Caco-2 (cell line): ENCODE results near the gene NUDT16L1. TPM values are rescaled to one million over a fixed set of nuclear protein-coding genes. Genes with fewer than 3 reads are reported as not detected.

Experiments
- BruUV-seq: library from RNA; stranded (reverse); fragments of 400-500 nt; replicated peaks from 2 replicates; lab custom pipeline; 2021; lab: Mats Ljungman, UMichigan
- CTCF ChIA-PET: fragments of 300-600 bp; sonication (Branson Sonifier 250); formaldehyde crosslinking; loops from one replicate; lab custom pipeline; 2022; ENCODE audit warnings: antibody characterized with exemption; lab: Charles Lee
- POLR2A ChIA-PET: fragments of 300-600 bp; sonication (Branson Sonifier 250); formaldehyde crosslinking; loops from one replicate; lab custom pipeline; 2022; ENCODE audit warnings: antibody characterized with exemption; lab: Charles Lee
- DNase-seq, 2 experiments: peaks; one replicate each; pipeline versions ENCODE4 v3.0.0 to v3.0.0-alpha.2; 2020 to 2022
- H3K27me3 ChIP-seq: replicated peaks from 2 replicates; pipeline ENCODE4 v1.6.0; 2011; ENCODE audit warnings: low read length; ENCODE audit not compliant: control insufficient read depth, insufficient read depth
- H3K36me3 ChIP-seq: 2 replicates; pipeline ENCODE4 v1.5.1; 2011; ENCODE audit warnings: low read length; ENCODE audit not compliant: control insufficient read depth, insufficient read depth
- H3K4me1 ChIP-seq: fragments of 250-450 bp; sonication (Bioruptor Pico); 2 replicates; pipeline ENCODE4 v1.5.1; 2020; ENCODE audit warnings: mild to moderate bottlenecking
- H3K4me3 ChIP-seq: 2 replicates; pipeline ENCODE4 v1.5.1; 2011; ENCODE audit warnings: low read depth, mild to moderate bottlenecking, control low read depth, low read length
- H3K9me3 ChIP-seq: fragments of 250-450 bp; sonication (Bioruptor Pico); 2 replicates; pipeline ENCODE4 v1.5.1; 2020; ENCODE audit warnings: mild to moderate bottlenecking, moderate library complexity
- H3K27ac Mint-ChIP-seq: one replicate; pipeline ENCODE4 v1.8.0; 2022; ENCODE audit warnings: mixed read lengths; ENCODE audit not compliant: unreplicated experiment
- H3K27me3 Mint-ChIP-seq: one replicate; pipeline ENCODE4 v1.8.0; 2022; ENCODE audit warnings: mixed read lengths; ENCODE audit not compliant: insufficient read depth, unreplicated experiment
- H3K36me3 Mint-ChIP-seq: one replicate; pipeline ENCODE4 v1.8.0; 2022; ENCODE audit warnings: mild to moderate bottlenecking, mixed read lengths; ENCODE audit not compliant: insufficient read depth, unreplicated experiment
- H3K4me1 Mint-ChIP-seq: one replicate; pipeline ENCODE4 v1.8.0; 2022; ENCODE audit warnings: low read depth, mixed read lengths; ENCODE audit not compliant: unreplicated experiment
- H3K4me3 Mint-ChIP-seq: one replicate; pipeline ENCODE4 v1.8.0; 2022; ENCODE audit warnings: mild to moderate bottlenecking, moderate library complexity, mixed read lengths; ENCODE audit not compliant: unreplicated experiment
- H3K9me3 Mint-ChIP-seq: one replicate; pipeline ENCODE4 v1.8.0; 2022; ENCODE audit warnings: mixed read lengths; ENCODE audit not compliant: unreplicated experiment
- intact Hi-C: fragments of 100-400 bp; cut with micrococcal nuclease; formaldehyde crosslinking; loops from one replicate; pipeline ENCODE4 v1.10.0; 2022; ENCODE audit not compliant: unreplicated experiment
- total RNA-seq: library from RNA; stranded (reverse); gene quantifications from 2 replicates; pipeline ENCODE4 v1.2.3, GENCODE V29; 2022
- TF ChIP-seq, protein P1 (sequence below), 2 experiments: fragments of 200-600 bp in 1 of 2; IDR thresholded peaks; 1 replicate in 1 of 2; 2 replicates in 1 of 2; pipeline versions ENCODE4 v1.5.1 to v1.8.0; 2011 to 2022; ENCODE audit warnings: antibody characterized with exemption in 1 of 2, control low read depth in 1 of 2, inconsistent platforms in 1 of 2, low read depth in 1 of 2, low read length in 1 of 2, mild to moderate bottlenecking in 1 of 2, moderate library complexity in 1 of 2; ENCODE audit not compliant: insufficient read depth in 1 of 2, severe bottlenecking in 1 of 2, unreplicated experiment in 1 of 2

Gene NUDT16L1
- total RNA-seq, 1 experiment from 2014 or later, result 31.3 TPM

- Histone ChIP-seq H3K4me1 (no peaks in the 10 kb centered on the region), H3K27me3 (no peaks in the 10 kb centered on the region), H3K4me3 (no peak overlapping the region), H3K36me3 (no peaks in the 10 kb centered on the region; the same call in 1 of the 2 replicates), H3K9me3 (no peaks in the 10 kb centered on the region)
- no peak overlapping the region for H3K27ac Mint-ChIP-seq
- no peak overlapping the region for H3K4me3 Mint-ChIP-seq
- no TSS peak for BruUV-seq
- intact Hi-C loops, result no loop called here
- TF ChIP-seq, protein P1, sequence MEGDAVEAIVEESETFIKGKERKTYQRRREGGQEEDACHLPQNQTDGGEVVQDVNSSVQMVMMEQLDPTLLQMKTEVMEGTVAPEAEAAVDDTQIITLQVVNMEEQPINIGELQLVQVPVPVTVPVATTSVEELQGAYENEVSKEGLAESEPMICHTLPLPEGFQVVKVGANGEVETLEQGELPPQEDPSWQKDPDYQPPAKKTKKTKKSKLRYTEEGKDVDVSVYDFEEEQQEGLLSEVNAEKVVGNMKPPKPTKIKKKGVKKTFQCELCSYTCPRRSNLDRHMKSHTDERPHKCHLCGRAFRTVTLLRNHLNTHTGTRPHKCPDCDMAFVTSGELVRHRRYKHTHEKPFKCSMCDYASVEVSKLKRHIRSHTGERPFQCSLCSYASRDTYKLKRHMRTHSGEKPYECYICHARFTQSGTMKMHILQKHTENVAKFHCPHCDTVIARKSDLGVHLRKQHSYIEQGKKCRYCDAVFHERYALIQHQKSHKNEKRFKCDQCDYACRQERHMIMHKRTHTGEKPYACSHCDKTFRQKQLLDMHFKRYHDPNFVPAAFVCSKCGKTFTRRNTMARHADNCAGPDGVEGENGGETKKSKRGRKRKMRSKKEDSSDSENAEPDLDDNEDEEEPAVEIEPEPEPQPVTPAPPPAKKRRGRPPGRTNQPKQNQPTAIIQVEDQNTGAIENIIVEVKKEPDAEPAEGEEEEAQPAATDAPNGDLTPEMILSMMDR (IDR thresholded peaks at IDR 0.05; ENCODE audit: insufficient read depth in 1 of 2, low read depth in 1 of 2, low read length in 1 of 2, severe bottlenecking in 1 of 2, unreplicated experiment in 1 of 2), result no peak
- peak in 1 of 2 experiments; percentile 23 for DNase-seq
- ChIA-PET CTCF (no interaction called here), POLR2A (no interaction called here)
- peaks cover 43% of the 10 kb centered on the region for H3K36me3 Mint-ChIP-seq
- H3K27me3 Mint-ChIP-seq, result no peaks in the 10 kb centered on the region
- no peaks in the 10 kb centered on the region for H3K4me1 Mint-ChIP-seq
- H3K9me3 Mint-ChIP-seq, result no peaks in the 10 kb centered on the region
These were observed 5.7 kb downstream of the NUDT16L1 start for GRCh38 chr16:4699046-4699556.

GRCh38 chr16:4700380-4700996 lies 7.1 kb downstream of the NUDT16L1 start:
- ChIA-PET CTCF (no interaction called here), POLR2A (no interaction called here)
- Histone ChIP-seq H3K9me3 (no peaks in the 10 kb centered on the region), H3K27me3 (no peaks in the 10 kb centered on the region), H3K36me3 (no peaks in the 10 kb centered on the region; the same call in 1 of the 2 replicates), H3K4me1 (no peaks in the 10 kb centered on the region), H3K4me3 (no peak overlapping the region)
- Mint-ChIP-seq H3K9me3 (no peaks in the 10 kb centered on the region), H3K4me1 (no peaks in the 10 kb centered on the region), H3K27ac (no peak overlapping the region), H3K4me3 (no peak overlapping the region), H3K27me3 (no peaks in the 10 kb centered on the region), H3K36me3 (peaks cover 38% of the 10 kb centered on the region)
- no TSS peak for BruUV-seq
- no peak for DNase-seq
- TF ChIP-seq, protein P1 (IDR thresholded peaks at IDR 0.05; ENCODE audit: insufficient read depth in 1 of 2, low read depth in 1 of 2, low read length in 1 of 2, severe bottlenecking in 1 of 2, unreplicated experiment in 1 of 2), result no peak
- intact Hi-C loops, result no loop called here

DNA sequence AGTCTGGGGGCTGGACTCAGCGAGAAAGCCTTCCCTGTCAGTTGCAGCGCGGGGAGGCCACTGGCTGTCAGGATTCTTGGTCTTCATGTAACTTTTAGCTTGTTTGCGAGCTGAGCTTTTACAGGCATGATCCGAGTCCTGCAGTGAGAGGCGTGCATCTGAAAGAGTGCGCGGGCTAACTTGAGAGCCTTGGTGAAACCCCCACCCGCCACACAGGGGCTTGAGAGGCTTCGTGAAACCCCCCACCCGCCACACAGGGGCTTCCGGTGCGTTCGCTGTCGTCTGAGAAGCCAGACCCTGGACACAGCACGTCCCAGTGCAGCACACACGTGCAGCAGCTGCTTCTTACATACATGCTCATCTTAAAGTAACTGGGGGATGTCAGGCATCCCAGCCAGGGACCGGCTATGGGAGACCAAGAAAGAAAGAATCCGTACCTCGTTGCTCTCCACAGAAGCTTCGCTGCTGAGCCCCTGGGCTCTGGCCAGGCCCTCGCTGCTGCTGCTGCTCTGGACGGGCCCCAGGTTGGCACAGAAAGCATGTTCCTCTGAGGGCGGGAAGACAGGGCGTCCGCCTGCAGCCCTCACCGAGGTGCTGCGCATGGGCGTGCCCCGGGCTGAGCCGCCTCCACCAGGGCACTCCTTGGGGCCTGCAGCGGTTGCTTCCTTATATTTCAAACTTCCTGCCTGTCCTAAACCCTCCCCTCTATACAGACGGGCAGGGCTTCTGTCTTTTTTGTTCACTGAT lies 7.8 kb downstream of the NUDT16L1 start:
- TF ChIP-seq, protein P1 (IDR thresholded peaks at IDR 0.05; ENCODE audit: insufficient read depth in 1 of 2, low read depth in 1 of 2, low read length in 1 of 2, severe bottlenecking in 1 of 2, unreplicated experiment in 1 of 2), result no peak
- Histone ChIP-seq H3K4me1 (no peaks in the 10 kb centered on the region), H3K9me3 (no peaks in the 10 kb centered on the region), H3K4me3 (no peak overlapping the region), H3K27me3 (no peaks in the 10 kb centered on the region), H3K36me3 (no peaks in the 10 kb centered on the region; the same call in 1 of the 2 replicates)
- intact Hi-C loops, result no loop called here
- ChIA-PET CTCF (no interaction called here), POLR2A (no interaction called here)
- BruUV-seq, result no TSS peak
- no peak for DNase-seq
- no peaks in the 10 kb centered on the region for H3K9me3 Mint-ChIP-seq
- no peaks in the 10 kb centered on the region for H3K27me3 Mint-ChIP-seq
- no peak overlapping the region for H3K4me3 Mint-ChIP-seq
- no peak overlapping the region for H3K27ac Mint-ChIP-seq
- H3K36me3 Mint-ChIP-seq, result peaks cover 34% of the 10 kb centered on the region
- H3K4me1 Mint-ChIP-seq, result no peaks in the 10 kb centered on the region
